Stimulated activated CD8-positive, alpha-beta memory T cell treated with anti-CD3 and anti-CD28 coated beads, Interleukin-15, amount 100 ng/mL, for 48 hours (primary cell): ENCODE results near the gene JARID2.

ENCODE experiments used
- DNase-seq, 2 donors: peaks; one replicate each; pipeline ENCODE4 v3.0.0-alpha.2; 2020; ENCODE audit warnings: low read depth in 2 of 2

The JARID2 gene

DNA sequence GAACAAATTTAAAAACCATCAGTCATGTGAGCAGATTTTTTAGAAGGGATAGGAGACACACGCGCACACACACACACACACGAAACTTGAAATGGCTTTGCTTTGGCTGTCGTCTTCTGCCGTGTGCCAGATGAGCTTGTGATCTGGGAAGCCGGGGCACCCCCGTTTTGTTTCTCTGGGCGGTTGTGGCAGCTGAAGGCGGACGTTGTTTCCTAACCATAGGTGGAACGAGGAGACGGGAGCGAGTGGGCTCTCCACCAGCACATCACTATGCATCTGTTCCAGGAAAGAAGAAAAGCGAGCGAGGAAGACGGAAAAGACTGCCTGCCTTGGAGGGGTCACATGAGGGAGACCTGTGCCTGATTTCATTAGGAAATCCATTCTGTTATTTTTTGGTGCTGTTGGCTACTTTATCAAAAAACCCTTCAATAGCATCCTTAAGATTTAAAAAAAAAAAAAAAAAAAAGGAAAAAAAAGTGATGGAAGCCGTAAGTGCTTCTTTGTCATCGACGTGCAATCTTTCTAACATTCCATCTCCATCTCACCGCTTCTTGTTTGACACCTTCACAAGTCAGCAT lies 274.8 kb downstream of the JARID2 start:
- no peak for DNase-seq

DNA sequence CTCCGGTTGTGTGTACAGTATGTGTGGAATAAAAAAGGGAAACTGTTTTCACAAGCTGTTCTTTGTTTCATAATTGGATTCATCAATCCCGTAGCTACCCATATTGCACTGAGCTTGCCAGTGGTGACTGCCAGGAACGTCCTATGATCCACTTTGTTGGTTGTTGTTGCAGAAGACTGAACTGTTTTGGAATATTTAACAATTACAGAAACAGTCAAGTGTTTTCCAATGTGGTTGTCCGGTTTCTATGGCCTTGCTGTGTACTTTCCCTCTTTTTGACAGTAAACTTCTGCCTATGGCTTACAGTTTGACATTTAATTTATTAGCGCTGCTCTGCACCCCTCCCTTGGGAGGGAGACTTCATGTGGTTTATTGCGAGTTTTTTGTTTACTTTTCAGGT lies 275.7 kb downstream of the JARID2 start:
- no peak for DNase-seq

DNA sequence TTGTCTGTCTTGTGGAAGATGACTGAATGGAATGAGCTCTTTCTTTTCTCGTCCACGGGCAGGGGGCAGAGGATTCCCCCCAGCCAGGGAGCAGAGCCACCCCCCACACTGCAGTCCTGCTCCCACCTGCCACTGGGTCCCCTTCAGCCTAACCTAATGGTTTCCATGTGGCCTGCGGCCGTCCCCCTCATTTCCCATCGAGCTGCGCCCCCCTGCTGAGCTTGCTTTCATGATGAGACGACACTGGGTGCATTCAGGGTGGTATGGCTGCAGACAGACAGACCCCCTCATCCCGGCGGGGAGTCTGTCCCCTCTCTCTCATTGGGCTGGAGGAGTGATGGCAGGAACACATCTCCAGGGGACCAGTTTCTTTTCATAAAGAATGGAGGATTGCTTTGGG lies 276.2 kb downstream of the JARID2 start:
- no peak for DNase-seq

DNA sequence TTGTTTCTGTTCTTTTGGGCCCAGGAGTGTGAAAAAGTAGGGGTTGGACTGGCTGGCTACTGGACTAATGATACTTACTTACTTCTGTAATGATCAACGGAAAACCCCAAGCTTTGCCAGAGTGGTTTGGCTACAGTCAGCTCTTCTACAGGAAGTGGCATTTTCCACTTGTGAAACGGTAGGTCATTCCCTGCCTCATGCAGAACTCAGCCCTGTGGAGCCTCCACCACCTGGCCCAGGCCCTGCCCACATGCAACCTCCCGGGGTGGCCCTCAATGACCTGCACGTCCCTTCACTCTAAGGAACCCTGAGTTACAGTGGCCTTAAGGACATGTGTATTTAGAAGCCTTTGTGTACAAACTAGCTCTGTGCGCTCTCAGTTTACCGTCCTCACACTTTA lies 276.6 kb downstream of the JARID2 start:
- DNase-seq, result no peak

DNA sequence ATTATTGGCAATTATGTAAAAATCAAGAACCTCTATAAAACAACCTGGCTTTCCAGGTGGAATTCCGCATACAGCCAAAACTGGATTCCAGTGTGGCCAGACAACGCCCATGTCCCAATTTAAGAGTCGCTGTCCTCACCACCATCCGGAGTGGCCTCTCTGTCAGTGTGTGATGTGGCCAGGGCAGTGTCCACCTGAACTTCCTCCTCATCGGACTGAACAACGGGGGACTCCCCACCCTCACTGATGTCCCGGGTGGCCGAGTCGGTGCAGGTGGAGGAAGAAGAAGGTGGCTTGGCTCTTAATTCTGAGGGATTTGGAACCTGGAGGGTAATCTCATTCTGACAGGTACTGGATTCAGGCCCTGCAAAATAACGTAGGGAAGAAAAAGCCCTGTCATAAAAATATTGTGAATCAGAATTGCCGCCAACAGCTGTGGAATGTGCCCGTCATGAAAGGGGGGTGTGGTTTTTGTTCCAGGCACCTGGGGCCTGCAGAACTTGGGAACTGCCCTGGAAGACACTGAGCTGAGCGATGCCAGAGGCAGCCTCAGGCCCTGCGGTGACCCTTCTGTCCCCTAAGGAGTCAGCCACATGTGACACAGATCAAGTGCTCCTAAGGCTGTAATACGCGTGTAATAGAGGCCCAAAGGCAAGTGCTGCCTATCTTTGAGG lies 277.1 kb downstream of the JARID2 start:
- DNase-seq, result no peak

DNA sequence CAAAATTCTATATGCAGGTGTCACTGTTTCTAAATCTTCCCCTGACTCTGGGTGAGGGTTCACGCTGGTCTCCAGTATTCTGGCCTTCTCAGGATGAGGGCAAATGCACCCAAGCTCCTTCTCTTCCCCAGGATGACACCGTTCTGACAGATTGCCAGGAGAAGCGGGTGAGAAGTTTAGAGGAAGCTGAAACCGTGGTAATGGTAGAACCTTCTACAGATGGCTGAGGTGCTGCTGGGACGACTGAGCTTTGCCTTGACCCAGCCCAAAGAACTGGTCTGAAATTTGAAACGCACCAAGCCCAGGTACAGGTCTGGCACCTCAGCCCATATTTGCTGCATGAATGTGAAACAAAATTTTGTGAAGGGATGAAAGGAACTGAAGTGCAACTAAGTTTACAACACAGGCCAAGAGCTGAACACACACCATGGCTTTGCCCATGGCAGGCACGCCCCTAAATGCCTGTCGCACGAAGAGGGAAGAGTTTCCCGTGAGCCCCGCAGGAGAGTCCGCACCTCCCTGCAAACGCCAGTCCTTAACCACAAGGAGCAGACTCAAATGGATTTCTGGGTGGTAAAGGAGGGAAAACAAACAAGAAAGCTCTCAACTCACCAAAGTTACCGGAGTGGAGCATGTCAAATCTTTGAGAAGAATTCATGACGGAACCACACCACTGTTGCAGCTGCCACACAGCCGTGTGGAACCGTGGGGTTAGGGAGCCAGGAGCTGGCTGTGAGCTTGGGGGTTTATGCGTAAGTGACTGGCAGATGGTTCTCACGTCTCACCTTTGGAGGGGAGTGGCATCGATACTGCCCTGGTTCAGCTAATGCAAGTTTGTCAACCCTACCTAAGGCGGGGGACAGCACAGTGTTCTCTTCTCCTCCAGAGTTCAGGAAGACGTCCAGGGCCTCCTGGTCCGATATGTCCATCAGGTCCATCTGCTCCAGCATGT lies 278.1 kb downstream of the JARID2 start:
- no peak for DNase-seq

DNA sequence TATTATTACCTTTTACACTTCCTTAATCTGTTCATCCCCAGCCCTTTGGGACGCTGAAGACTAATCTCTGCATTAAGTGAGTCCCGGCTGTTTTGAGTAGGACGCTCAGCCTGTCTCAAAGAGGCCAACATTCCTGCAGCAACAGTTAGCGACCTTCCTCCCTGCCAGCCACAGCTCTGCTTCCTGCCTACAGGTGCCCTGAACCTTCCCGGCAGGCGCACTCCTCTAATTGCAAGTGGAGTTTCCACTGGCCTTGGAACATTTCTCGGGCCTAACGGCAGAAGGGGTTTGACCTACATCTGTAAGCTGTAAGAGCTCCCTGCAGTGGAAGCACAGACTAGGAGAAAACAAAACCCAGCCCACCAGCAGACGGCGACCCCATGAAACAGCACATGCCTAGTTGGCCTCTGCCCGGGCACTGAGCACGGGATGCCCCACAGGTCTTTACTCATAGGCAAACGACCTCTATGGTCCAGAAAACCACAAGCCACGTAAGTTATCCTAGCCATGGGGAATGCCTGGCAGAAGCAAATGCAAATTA lies 279.1 kb downstream of the JARID2 start:
- no peak for DNase-seq

DNA sequence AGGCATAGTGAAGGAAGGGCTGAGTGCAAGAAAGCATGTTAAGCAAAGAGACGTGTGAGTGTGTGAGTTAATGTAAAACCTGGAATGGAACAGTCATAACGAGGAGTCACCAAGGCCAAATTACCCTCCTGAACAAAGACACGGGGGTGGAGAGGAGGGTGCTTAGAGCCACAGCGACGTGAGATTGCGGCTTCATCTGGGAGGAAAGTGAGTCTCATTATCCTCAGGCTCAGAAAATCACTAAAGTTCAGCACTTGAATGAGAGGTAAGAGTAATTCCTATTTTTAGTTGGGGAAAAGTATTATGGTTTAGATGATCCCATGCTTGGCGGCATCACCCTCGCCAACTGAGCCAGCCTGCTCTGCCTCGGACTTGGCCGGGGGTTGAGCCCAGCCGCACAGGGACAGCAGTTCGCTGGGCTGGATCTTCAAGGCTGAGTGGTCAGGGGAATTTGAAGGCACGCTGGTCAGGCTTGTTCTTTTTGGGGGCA lies 280.4 kb downstream of the JARID2 start:
- no peak for DNase-seq

DNA sequence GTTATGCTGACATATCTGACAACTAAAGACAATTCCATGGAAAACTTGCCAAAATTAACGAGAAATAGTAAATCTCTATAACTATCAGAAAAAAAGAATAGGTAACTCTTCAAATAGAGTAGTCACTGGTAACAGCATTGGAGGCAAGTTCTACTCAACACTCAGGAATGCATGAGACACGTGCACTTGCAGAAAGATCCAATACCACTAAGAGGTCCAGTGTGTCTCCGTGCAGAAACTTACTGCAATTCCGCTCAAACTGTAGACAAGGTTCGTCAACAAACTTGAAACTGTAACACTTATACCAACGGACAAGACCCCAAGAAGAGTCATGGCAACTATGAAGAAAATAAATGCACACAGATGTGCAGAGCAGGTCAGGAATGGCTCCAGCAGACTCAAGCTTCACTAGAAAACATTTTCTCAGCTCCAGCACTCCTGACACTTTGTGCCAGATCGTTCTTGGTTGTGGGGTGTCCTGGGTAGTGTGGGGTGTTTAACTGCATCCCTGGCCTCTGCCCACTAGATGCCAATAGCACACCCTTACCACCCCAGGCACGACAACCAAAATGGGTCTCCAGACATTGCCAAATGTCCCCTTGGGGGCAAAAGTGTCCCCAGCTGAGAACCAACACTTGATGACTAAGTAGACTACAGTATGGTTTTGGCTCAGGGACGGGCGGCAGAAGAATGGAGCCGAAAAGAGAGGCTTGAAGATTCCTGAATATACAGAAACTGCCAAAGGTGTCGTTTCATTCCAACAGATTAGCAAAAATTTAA lies 282.2 kb downstream of the JARID2 start:
- DNase-seq, result no peak

DNA sequence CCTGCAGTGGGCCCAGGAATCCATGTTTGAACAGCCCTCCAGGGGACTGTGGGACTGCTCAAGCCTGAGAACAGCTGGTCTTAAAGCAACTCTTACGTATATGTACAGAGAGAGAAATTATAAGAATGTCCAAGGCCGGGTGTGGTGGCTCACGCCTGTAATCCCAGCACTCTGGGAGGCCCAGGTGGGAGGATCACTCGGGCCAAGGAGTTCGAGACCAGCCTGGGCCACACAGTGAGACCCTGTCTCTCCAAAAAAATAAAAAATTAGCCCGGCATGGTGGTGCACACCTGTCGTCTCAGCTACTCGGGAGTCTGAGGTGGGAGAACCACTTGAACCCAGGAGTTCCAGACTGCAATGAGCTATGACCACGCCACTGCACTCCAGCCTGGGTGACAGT lies 283.0 kb downstream of the JARID2 start:
- no peak for DNase-seq

DNA sequence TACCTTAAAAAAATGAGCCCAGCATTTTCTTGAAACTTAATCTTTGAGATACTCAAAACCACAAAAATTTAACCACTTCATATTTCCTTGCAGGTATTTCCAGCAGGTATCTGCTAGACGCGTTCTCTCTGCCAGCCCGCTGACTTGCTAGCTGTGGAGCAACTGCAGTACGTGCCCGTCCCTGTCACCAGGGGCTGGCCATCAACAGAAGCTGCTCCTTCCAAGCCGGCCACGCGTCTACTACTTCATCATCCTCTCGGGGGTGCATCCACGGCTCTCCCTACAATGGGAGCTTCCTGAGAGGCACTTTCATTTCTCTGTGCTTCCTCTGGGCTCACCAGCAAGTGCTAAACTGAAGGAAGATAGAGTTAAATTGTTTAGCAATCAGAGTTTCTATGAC lies 284.5 kb downstream of the JARID2 start:
- no peak for DNase-seq

DNA sequence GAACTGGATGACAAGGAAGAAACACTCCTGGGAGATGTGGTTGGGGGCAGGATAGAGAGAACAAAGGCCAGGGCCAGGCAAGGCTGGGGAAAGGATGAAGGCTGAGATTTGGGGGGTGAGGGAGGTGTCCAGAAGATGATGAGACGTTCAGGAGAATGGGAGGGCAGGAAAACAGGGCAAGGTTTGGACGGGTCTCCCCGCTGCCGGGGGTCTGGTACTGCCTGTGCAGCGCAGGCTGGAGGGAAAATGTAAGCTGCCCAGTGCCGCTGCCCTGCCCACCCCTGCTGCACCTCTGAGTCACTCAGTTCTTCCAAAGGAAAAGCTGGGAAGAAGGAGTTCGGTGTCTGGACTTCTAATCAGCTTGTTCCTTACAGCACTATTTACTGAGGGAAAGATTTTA lies 286.1 kb downstream of the JARID2 start:
- no peak for DNase-seq

DNA sequence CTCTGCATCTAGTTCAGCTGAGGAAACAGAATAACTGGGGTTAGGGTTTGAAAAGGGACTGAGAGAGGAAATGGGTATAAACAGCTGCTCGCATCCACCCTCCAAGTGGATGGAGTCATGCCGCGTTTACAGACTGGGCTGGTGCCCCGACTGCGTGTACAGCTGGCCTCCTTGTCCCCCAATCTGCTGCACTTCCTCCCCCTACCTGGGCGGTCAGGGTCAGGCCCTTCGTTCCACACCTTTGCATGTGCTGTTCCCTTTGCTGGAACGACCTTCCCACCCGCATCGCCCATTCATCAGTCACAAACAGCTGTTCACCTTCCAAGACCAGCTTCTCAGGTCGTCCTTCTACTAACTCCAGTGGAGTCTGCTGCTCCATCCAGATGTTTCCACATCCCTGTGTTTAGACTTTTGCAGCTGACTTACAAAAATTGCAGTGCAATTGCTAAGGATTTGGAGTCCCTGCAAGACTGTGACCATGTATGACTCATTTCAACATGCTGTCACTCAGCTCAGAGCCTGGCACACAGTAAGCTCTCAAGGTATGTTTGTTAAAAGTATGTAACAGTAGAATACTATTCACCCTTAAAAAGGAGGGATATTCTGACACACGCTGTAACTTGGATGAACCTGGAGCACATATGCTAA lies 287.6 kb downstream of the JARID2 start:
- DNase-seq, result no peak

DNA sequence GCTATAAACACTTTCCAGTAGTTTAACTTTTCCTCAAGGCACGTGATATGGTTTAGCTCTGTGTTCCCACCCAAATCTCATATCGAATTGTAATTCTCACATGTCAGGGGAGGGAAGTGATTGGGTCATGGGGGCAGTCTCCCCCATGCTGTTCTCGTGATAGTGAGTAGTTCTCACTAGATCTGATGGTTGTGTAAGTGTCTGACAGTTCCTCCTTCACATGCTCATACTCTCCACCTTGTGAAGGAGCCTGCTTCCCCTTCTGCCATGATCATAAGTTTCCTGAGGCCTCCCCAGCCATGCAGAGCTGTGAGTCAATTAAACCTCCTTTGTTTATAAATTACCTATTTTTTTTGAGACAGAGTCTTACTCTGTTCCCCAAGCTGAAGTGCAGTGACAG lies 289.1 kb downstream of the JARID2 start:
- no peak for DNase-seq

DNA sequence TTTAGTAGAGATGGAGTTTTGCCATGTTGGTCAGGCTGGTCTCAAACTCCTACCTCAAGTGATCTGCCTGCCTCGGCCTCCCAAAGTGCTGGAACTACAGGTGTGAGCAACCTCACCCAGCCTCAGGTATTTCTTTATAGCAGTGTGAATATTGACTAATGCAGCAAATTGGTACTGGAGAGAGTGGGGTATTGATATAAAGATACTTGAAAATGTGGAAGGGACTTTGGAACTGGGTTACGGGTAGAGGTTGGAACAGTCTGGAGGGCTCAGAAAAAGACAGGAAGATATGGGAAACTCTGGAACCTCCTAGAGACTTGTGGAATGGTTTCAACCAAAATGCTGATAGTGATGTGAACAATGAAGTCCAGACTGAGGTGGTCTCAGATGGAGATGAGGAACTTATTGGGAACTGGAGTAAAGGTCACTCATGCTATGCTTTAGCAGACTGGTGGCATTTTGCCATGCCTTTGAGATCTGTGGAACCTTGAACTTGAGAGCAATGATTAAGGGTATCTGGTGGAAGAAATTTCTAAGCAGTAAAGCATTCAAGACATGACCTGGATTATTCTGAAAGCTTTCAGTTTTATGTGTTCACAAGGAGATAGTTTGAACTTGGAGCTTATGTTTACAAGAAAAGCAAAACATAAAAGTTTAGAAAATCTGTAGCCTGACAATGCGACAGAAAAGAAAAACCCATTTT lies 289.8 kb downstream of the JARID2 start:
- no peak for DNase-seq

DNA sequence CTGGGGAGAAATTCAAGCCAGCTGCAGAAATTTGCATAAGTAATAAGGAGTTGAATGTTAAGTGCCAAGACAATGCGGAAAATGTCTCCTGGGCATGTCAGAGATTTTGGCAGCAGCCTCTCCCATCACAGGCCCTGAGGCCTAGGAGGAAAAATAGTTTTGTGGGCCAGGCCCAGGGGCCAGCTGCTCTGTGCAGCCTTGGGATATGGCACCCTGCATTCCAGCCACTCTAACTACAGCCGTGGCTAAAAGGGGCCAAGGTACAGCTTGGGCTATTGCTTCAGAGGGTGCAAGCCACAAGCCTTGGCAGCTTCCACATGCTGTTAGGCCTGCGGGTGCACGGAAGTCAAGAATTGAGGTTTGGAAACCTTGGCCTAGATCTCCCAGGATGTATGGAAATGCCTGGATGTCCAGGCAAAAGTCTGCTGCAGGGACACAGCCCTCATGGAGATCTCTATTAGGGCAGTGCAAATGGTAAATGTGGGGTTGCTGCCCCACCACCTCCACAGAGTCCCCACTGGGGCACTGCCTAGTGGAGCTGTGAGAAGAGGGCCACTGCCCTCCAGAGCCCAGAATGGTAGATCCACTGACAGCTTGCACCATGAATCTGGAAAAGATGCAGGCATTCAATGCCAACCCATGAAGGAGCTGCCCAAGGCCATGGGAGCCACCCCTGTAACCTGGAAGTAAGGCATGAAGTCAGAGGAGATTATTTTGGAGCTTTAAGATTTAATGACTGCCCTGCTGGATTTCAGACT lies 290.5 kb downstream of the JARID2 start:
- DNase-seq, result no peak

DNA sequence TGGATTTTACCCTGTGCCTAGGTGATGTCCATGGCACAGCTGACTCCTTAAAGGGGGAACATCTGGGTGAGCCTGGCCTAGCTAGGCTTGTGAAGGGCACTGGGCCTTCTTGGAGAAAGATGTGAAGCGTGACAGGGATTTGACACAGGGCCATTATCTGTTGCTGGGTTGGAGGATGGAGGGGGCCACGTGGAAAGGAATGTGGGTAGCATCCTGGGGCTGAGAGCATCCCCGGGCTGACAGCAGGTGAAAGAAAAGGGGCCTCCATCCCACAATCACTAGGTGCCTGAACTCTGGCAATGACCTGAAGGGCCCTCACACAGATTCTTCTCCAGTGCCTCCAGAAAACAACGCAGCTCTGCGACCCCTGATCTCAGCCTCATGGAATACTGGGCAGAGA lies 292.2 kb downstream of the JARID2 start:
- no peak for DNase-seq

DNA sequence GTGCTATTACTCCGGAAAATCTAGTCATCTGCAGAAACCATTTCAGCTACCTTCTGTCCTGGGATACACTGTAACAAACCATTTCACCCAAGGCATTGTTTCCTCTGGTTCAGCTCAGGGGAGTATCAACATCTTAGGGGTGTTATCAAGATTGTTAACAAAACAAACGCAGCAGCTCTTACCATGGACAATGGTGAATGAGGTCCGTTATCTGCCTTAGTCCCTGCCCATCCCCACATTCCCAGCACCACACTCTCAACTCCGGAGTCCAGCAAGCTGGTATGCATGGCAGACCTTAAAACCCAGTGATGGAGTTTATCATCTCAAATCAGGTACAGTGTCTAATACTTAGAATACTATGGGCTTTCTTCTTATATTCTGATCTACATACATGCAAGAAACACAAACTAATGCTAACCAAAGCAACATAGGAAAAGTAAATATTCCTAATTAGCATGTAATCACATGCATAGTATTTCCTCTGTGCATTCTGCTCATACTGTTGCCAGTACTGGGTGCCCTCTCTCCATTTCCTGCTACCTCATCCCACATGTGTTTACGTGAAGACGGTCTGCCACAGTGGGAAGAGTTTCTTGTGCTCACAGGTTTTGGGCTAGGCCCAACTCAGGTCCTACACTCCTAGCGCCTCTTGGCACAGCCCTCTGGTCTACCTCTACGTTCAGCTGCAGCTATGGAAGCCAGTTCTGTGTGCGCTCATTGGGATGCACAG lies 293.1 kb downstream of the JARID2 start:
- DNase-seq, result no peak

DNA sequence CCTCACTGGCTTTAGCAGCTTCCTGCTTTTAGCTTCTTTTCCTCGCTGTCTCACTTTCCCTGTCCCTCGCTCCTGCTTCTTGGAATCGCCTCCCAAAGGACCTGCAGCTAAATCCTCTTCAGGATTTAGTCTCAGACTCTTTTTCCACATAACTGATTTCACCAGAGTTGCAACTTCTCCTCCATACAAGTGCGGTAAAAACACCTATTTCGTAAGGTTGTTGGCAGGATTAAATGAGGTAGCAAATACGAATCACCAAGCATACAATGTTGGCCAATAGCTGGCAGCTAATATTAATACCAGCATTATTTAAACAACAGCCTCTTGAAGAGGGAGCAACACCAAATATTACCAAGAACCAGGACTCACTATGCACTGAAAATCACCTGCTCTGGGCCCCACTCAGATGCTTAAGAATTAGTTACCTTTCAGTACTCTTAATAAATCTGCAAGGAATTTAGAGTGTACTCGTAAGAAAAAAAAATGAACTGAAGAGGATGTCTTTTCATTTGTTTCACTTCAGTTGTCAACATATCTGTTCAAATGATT lies 293.9 kb downstream of the JARID2 start:
- no peak for DNase-seq
